NCI-H82 treated with DMSO at 0.1 percent for 48 hours (cell line): ENCODE data around the gene TALDO1.

ENCODE experiments used
- DNase-seq: peaks from one replicate; lab custom pipeline; 2025; ENCODE audit not compliant: unreplicated experiment; lab: John Stamatoyannopoulos, UW

Gene TALDO1

DNA sequence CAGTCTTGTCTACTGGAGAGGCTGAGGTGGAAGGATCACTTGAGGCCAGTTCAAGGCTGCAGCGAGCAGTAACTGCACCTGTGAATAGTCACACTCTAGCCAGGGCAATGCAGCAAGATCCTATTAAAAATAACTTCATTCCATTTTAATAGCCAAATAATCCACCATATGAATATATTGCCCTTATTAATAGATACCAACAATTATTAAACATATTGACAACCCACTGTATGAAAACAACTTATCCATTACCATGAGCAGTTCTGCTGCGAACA lies 19.6 kb downstream of the TALDO1 start:
- no peak for DNase-seq

DNA sequence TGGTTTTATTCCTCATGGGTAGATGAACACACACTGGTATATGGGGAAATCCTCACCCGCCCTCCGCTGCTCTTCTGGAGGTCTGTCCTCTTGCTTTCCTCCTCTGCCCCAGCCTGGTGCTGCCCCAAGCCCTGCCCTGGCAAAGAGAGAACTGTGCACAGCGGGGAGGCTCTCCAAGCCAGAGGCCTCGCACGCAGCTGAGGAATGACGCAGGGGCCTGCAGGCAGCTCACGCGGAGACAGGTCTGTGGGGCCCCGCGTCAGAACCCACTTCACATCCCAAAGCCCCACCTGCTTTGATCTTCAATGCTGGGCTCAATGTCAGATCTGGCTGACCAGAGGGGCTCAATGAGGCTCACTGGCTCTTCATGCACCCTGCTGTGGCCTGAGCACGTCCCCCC lies 20.0 kb downstream of the TALDO1 start:
- no peak for DNase-seq

DNA sequence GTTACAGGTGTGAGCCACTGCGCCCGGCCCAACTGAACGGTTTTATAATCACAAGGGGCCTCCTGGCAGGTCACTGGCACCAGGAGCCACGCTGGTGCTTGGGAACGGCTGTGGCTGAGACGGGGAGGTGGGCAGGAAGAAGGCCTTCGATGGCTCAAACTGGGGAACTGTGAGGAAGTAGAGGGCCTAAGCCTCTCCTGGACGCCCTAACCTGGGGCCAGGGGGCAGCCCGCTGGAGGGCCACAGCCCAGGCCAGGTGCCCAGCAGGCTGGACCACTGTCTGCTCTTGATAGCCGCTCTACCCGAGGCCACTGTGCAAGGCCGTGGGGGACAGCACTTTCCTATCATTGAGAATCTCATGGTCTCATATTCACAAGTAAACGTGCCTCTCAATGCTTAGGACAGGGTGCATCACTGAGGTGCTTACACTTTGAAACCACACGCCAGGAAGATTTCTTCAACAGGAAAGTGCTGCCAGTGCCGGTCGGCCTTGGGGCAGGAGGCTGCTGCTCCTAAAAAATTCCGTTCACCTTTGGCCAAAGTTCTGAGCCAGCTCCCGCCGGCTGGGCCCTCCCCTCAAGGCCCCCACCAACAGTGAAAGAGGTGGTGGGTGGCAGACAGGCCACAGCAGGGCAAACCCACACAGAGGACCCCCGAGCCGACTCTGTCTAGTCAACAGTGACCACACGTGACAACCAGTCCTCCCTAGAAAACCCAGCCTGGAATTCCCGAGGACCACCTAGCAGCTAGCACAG lies 22.8 kb downstream of the TALDO1 start:
- no peak for DNase-seq

DNA sequence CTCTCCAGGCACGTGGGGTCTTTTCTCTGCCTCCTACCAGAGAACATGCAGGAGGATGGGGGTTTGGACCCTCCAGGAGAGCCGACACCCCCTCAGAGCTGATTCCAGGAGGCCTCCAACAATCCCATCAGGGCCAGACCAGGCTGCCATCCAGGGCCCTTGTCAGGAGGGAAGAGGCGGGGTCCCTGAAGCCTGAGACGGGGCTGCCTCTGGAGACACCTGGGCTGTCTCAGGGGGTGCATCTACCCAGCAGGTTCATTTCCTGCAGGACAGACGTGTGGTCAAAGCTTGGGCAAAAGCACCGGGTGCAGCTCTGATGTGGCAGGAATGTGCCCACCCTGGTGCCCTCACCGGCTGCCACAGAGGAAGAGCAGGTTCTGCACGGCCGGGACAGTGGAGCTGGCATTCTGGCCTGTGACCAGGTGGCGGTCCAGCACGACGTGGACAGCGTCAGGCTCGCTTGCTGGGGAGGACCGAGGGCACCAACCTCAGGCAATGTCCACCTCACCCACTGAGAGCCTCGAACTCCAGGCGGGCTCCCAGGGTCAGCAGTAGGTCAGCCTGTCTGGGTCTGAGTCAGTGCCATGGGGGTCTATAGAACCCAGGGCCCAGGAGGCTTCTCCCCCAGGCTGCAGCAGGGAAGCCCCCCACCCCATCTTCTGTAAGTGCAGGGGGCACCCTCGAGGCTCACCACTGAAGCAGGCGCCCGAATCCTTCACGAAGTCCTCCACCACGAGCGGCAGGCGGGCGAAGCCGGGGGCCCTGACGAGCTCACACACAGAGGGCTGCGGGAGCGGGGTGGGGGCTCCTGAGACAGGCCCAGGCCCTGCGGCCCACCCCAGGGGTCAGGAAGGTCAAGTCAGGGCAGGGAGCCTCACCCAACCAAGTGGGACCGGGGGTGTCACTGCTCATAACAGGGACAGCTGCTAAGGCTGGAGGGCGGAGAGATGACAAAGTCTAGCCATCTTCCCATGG lies 23.7 kb downstream of the TALDO1 start:
- DNase-seq, result no peak

DNA sequence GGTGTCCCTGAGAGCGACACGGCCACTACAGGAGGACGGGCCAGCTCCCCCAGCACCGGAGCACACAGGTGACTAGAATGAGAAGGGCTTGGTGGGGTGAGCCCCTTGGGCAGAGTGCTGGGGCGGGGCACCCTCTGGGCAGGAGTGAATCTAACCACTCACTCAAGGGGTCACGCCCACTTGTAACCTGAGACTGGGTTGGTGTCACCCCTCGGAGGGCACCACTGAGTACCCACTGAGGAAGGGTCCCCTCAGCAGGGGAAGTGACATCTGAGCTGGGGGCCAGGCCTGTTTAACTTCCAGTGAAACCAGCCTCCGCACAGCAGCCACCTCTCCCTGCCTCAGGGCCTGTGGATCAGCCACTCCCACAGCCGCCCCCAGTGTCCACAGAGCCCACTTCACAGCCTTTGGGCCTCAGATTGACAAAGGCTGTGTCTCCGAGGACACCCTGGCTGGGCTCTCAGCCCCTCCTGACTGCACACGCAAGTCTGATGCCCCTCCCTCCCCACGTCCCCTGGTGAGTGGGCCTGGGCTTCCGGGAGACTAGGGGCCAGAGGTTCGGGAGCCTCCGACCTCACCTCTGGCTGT lies 24.4 kb downstream of the TALDO1 start:
- no peak for DNase-seq

DNA sequence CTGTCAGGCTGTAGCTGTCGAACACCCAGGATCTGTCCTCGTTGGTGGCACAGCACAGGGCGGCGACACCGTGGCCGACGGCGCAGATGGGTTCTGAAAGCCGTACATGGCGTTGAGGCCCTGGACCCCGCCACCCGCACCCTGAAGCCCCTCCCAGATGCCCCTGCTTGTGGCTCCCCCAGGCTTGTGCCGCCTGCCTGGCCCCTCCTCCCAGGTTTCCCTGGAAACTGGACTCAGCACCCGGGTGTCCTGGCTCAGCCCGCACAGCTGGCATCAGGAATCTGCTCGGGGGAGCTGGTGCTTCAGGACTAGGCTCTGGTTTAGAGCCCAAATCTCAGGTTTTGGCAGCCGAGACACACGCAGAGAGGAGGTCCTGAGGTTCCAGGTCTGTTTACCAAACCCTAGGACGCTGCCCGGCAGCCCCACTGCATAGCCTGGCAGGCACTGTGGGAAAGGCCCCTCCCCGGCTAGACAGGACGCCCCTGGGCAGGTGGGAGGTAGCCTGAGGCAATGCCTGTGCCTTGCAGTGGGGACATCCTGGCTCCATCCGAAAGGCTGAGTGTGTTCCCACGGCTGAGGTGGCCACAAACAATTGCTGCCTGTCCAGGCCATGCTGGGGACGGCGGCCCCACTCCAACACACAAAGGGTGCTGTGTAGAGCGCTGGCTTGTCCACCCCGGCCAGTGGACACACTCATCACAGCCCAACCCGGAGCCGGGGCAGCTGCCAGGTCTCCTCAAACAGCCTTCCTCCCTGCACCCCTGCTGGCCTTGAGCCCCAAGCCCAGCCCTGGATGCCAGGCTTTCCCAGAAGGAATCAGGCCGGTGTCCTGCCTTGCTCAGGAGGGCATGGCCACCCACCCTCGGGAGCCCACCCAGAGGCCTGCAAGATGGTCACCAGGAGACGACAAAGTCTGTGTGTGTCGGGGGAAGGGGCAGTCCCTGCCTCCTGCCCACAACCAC lies 25.4 kb downstream of the TALDO1 start:
- DNase-seq, result no peak

DNA sequence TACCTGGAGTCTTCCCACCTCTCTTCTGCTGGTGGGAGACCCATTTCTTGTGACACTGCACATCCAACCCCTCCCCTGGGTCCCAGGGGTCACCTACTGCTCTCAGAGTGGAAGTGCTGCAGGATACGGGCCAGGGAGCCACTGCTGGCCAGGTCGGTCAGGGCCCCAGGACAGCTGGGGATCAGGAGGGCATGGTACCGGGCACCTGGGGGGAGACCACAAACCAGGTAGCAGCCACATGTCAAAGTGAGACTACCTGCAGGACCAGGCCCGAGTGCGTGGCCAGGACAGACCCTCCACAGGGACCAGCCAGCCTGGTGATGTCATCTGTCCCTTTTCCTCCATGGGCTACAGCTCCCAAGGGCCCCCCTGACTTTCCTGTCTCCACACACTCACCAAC lies 26.2 kb downstream of the TALDO1 start:
- DNase-seq, result no peak

DNA sequence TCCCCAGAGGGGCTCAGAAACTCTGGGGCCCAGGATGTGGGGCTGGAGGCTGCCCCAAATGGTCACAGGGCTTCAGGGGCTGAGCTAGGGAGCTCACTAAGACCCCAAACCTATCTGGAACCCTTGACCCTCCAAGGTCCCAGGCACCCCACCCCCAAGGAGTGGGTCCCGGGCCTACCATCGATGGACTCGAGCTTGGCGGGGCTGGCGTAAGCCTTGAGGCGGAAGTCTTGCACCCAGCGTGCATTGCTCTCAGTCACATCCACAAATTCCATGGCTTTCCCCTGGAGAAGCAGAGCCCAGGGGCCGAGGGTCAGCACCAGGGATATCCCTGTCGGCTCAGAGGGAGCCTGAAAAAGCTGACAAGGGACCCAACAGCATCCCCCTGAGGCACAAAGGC lies 26.6 kb downstream of the TALDO1 start:
- no peak for DNase-seq

DNA sequence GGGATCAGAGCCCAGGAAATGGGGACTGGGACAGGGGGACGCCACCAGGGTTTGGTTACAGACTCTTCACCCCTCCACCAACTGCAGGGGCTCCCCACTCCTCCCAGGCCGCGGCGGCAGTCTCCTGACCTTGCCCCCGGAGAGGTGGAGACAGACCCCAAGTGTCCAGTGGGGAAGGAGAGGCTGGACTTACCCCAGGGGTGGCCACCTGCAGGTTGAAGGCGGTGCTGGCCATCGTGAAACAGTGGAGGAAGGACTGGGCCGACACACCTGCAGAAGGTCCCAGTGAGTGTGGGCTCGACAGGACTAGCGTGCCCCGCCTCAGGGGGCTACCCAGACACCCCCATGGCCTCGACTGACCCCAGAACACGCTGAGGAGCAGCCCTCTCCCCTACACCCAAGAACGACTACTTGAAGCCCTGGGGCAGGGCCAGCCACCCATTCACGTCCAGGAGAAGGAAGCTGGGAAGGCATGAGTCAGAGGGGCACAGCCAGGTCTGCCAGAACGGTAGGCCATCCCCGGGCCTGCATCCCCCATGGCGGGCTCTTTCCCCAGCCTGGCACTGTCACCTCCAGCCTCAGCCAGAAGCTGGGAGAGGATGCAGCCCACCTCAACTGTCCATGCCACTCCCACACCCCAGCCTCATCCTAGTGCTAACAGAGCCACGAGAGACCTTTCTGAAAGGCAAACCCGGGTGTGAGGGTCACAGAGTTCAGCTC lies 27.8 kb downstream of the TALDO1 start:
- DNase-seq, result no peak

DNA sequence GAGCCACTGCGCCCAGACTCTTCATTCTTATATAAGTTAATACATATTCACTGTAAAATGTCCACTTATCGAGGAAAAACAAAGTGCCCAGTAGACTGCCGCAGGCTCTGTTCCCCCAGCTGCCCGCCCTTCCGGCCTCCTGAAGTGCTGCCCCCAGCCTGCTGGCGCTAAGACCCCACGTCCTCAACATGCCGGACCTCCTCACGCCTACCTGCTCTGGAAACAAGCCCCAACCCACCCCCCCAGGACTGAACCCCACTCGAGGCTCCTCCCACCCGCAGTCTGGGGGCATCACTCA lies 28.9 kb downstream of the TALDO1 start:
- DNase-seq, result no peak

DNA sequence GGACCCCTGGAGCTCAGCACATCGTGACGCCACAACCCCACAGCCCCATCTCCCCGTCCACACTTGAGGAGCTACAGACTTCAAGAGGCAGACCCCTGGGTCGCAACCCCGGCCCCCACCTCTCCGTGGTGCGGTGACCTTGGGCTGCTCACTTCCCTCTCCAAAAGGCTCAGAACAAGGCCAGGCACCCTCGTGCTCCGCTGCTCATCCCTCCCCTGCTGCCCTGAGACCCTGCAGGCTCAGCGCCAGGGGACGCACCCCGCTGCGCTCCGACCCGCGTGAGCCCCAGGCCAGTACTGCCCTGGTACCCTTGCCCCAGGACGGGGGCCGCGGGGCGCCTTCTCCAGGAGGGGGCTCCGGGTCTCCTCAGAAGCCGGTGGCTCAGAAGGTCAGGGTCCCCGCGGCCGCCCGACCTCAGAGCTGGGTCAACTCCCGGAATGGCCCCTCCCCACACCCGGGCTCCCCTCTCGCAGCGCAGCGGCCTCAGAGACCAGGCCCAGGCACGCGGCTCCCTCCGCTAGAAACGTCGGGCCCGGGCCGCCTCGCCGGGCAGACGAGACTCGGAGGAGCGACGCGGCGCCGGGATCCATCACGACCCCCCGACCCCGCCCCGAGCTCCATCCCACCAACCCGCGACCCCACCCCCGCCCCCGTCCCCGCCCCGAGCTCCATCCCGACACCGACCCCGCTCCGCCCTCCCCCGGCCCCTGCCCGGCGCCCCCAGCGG lies 29.5 kb downstream of the TALDO1 start:
- DNase-seq, result no peak

DNA sequence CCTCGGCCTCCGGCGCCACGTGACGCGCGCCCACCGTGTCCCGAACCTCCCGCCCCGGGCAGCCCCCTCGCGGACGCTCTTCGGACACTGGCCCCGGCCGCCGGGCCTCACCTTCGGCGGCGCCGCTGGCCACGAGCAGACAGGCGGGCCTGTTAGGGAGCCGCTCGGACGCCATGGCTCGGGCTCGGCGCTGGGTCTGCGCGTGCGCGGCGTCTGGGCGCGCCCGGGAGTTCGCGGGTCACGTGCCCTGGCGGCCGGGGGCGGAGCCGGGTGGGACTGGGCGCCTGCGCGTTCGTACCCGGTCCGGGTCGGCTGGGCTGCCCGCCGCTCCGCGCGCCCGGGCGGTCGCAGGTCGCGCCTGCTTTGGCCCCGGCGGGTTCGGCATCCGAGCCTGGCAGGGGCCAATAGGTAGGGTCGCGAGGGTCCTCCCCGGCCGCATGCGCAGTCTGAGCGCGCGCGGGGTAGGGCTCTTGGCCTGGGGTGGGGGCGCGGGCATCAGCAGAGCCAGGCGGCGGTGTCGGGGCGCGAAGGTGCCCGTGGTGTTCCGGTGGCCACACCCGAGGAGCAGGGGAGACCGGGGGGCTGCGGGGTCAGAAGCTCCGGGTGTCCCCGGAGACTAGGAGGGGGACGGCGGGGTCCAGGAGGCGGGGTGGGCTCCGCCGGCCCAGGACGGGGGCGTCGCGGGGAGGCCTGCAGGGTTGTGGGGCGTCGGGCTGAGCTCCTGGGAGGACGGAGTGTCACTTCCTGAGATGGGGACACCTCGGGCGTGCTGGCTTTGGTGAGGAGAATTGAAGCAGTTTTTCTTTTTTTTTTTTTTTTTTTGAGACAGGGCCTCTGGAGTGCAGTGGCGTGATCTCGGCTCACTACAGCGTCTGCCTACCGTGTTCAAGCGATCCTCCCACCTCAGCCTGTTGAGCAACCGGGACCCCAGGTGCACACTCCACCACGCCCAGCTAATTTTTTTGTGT lies 30.3 kb downstream of the TALDO1 start, which contains the start of gene GATD1:
TSS of gene GATD1 (minus strand) at position 200 of the 968 bp plus-strand sequence. CDS start at position 175, 25 bp downstream.
- DNase-seq, result peak; percentile 28

DNA sequence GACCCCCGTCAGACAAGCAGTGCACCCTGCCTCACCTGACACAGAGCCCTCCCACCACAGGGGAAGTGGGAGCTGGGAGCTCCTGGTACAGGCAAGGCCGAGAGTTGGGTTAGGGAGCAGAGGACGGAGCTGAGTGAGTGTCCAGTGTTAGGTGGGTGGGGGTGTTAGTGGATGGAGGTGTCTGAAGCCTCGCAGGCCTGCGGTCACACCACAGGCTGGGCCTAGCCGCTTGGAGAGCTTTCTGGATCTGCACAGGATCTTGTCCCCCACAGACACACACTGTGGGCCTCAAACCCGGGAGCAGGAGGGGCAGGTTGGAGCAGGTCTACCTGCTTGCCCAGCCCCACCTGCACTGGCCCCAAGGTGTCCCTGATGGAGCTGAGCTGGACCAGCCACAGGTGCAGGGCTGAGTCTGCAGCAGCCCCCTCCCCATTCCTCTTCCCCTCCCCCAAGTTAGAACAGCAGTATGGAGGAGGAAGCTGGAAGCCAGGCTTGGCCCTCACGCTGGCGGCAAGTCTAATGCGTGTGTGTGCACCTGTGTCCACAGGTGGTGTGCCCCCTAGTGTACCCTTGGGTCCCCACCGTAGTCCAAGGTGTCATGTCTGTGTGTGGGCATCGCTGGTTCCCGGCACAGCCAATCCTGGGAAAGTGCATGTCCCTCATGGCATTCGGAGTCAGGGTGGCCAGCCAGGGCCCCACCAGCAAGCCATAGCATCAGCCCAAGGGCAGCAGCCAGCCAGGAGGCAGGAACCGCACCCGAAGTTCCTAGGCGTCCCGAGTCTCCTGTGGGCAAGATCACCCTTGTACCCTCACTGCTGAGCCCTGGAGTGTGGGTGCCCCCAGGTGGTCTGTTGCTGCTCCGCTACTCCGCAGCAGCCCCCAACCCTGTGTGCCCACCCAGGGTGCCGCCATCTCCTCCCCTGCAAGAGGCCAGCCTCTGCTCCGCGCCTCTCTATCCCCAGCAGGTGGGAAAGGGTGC lies 32.0 kb downstream of the TALDO1 start:
- DNase-seq, result no peak

DNA sequence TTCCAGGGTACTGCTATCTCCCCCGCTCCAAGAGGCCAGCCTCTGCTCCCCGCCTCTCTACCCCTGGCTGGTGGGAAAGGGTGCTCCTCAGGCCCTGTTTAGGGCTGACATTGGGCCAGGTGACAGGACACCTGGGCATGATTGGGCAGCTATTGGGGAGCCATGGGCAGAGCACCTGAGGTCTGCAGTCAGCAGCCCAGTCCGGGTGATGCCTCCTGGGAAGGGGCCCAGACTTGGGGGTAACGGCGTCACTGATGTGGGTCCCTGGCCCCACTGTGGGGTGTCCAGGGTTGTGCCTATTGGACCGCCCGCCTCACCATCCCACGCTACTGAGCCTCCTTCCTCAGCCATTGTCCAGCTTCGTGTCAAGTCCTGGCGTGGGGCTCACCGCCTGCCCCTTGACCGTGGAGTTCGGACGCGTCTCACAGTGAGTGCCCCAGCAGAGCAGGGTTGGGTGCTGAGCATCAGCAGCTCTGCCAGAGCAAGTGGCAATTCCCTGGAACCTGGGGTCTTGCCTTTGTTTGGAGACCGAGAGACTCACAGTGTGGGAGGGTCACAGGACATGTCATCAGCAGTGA lies 32.8 kb downstream of the TALDO1 start:
- no peak for DNase-seq

DNA sequence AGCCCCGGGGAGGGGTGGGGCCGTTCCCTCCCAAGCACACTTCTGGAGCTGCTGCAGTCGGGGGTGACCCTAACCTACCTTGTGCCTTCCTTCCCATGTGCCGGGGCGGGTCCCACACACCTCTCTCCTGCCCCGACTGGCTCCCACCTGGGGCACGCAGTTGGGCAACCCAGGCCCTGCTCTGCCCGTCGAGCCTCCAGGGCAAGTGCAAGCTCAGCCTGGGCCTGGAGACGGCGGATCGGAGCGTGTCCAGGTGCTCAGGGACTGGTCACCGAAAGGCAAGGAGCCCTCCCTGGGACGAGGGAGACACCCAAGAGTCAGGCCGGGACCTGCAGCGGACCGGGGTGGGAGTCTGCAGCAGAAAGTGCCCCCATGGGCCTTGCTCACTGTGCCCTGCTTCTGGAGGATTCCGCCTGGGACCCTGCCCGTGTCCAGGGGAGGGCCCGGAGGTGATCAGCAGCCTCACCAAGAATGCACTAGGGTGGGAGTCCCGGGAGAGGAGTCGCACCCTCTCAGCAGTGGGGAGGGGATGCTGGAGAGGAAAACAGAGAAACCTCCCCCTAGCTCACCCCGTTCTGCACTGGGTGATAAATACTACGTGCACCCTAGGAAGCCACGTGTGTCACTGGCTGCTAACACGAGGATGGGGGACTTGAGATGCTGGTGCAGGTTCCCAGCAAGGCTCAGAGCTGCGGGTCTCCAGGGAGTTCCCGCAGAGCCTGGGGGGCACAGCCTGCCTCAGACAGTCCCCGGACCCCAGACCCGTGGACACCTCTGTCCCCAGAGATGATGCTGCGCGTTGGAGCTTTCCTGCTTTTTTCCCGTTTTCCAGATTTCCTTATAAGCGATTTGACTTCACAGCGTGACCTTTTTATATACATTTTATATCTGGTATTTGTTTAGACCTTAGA lies 35.3 kb downstream of the TALDO1 start:
- DNase-seq, result no peak

DNA sequence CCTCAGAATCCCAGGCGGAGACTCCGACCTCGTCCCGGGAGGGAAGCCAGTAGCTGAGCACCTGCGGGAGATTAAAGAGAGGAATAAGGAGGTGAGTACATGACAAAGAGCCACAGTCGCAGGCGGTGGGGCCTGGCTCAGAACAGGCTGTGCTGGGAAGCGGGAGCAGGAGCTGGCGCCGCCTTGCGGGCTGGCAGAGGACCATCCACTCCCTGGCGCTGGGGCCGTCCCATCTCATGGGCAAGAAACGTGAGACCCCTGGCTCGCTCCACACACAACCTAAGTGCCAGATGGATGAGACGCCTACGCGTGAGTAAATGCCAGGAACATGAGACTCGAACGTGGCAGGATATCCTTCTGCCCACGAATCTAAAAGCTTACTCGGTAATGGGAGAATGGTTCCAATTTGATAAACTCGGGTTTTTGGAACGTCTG lies 36.3 kb downstream of the TALDO1 start:
- DNase-seq, result peak; percentile 73
